Endodermal cell (in vitro differentiated cells): ENCODE results near the gene EYS. TPM values are rescaled to one million over a fixed set of nuclear protein-coding genes. Genes with fewer than 3 reads are reported as not detected.

Experiments used
- DNase-seq: peaks from one replicate; pipeline ENCODE4 v3.0.0-alpha.2; 2017
- H3K27ac ChIP-seq: 2 replicates; pipeline ENCODE4 v1.5.1; 2013; ENCODE audit warnings: mild to moderate bottlenecking, low read depth, low read length, moderate library complexity
- H3K27me3 ChIP-seq: 2 replicates; pipeline ENCODE4 v1.6.1; 2013; ENCODE audit warnings: mild to moderate bottlenecking, low read length, moderate library complexity; ENCODE audit not compliant: insufficient read depth, control insufficient read depth, poor library complexity, severe bottlenecking
- H3K36me3 ChIP-seq: 2 replicates; pipeline ENCODE4 v1.7.0; 2013; ENCODE audit warnings: mild to moderate bottlenecking, low read length, moderate library complexity; ENCODE audit not compliant: control insufficient read depth, insufficient read depth
- H3K4me1 ChIP-seq: one replicate; pipeline ENCODE4 v1.7.0; 2013; ENCODE audit warnings: low read length; ENCODE audit not compliant: control insufficient read depth, insufficient read depth
- H3K4me3 ChIP-seq: 2 replicates; pipeline ENCODE4 v1.5.1; 2013; ENCODE audit warnings: mild to moderate bottlenecking, low read length, moderate library complexity
- H3K9ac ChIP-seq: 2 replicates; pipeline ENCODE4 v1.6.1; 2013; ENCODE audit warnings: mild to moderate bottlenecking, low read length, moderate library complexity; ENCODE audit not compliant: poor library complexity, severe bottlenecking; ENCODE audit errors: extremely low read depth
- H3K9me3 ChIP-seq: 2 replicates; pipeline ENCODE4 v1.6.1; 2013; ENCODE audit warnings: mild to moderate bottlenecking, low read length, moderate library complexity; ENCODE audit not compliant: control insufficient read depth
- H3K27ac Mint-ChIP-seq: 2 replicates; pipeline ENCODE4 v1.8.0; 2020; ENCODE audit warnings: mixed read lengths
- H3K27me3 Mint-ChIP-seq: 2 replicates; pipeline ENCODE4 v1.8.0; 2021; ENCODE audit warnings: mild to moderate bottlenecking, mixed read lengths; ENCODE audit not compliant: insufficient read depth
- H3K36me3 Mint-ChIP-seq: 2 replicates; pipeline ENCODE4 v1.8.0; 2020; ENCODE audit warnings: low read depth, mixed read lengths
- H3K4me1 Mint-ChIP-seq: 2 replicates; pipeline ENCODE4 v1.8.0; 2020; ENCODE audit warnings: mixed read lengths
- H3K4me3 Mint-ChIP-seq: 2 replicates; pipeline ENCODE4 v1.8.0; 2020; ENCODE audit warnings: mild to moderate bottlenecking, moderate library complexity, mixed read lengths
- H3K9me3 Mint-ChIP-seq: 2 replicates; pipeline ENCODE4 v1.8.0; 2020; ENCODE audit warnings: mild to moderate bottlenecking, mixed read lengths
- WGBS, 2 experiments: methylation state at CpG; one replicate each; pipeline versions ENCODE4 v1.1.5 to v1.1.7; 2013; ENCODE audit warnings: missing lambda C conversion rate in 2 of 2, mixed read lengths in 1 of 2; ENCODE audit not compliant: insufficient coverage in 1 of 2, insufficient read length in 1 of 2; 5-methylcytosine and 5-hydroxymethylcytosine counted together
- total RNA-seq, 2 donors: library from RNA; stranded (reverse); fragmentation: NEBNext Ultra II Directional in 1 of 2; extraction: Animal tissue kit (Norgen Biotek cat#: 25700) in 1 of 2; gene quantifications; 2 replicates in 1 of 2; 3 replicates in 1 of 2; pipeline ENCODE4 v1.2.1, GENCODE V29; 2021
- TF ChIP-seq, protein P1 (sequence below): fragments of 200-600 bp; sonication (generic); conservative IDR thresholded peaks from 2 replicates; pipeline ENCODE4 v1.5.0; 2021; ENCODE audit warnings: antibody characterized with exemption, mild to moderate bottlenecking

EYS gene
- total RNA-seq, 2 donors from 2014 or later: 0.31 to 0.70 TPM

DNA sequence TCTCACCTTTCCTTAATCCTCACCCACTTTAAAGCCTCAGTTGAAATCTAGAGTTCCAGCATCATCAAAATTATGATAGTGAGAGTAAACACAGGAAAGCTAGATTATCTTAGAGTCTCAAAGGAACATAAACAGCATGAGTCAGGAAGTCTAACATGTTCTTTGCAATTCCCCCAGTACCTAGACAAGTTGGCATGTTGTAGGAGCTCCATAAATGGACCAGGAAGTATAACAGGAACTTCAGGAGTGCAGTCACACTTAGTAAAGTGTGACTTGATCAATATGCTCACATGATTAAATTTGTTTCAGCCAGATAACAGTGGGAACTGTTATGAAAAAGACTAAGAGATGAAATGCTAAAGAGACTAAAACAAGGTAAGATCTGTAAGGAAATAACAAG is 834.4 kb downstream of the EYS start:
- no peaks in the 10 kb centered on the region for H3K36me3 ChIP-seq
- Mint-ChIP-seq H3K9me3 (peaks cover 10% of the 10 kb centered on the region), H3K36me3 (peaks cover 9% of the 10 kb centered on the region), H3K4me1 (peaks cover 8% of the 10 kb centered on the region), H3K4me3 (no peak overlapping the region), H3K27ac (no peak overlapping the region), H3K27me3 (no peaks in the 10 kb centered on the region)
- H3K27me3 ChIP-seq: no peaks in the 10 kb centered on the region
- TF ChIP-seq, protein P1, sequence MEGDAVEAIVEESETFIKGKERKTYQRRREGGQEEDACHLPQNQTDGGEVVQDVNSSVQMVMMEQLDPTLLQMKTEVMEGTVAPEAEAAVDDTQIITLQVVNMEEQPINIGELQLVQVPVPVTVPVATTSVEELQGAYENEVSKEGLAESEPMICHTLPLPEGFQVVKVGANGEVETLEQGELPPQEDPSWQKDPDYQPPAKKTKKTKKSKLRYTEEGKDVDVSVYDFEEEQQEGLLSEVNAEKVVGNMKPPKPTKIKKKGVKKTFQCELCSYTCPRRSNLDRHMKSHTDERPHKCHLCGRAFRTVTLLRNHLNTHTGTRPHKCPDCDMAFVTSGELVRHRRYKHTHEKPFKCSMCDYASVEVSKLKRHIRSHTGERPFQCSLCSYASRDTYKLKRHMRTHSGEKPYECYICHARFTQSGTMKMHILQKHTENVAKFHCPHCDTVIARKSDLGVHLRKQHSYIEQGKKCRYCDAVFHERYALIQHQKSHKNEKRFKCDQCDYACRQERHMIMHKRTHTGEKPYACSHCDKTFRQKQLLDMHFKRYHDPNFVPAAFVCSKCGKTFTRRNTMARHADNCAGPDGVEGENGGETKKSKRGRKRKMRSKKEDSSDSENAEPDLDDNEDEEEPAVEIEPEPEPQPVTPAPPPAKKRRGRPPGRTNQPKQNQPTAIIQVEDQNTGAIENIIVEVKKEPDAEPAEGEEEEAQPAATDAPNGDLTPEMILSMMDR: no peak
- H3K9me3 ChIP-seq: no peaks in the 10 kb centered on the region
- no peak overlapping the region for H3K4me3 ChIP-seq
- no peak overlapping the region for H3K27ac ChIP-seq
- H3K9ac ChIP-seq: no peak overlapping the region
- no peaks in the 10 kb centered on the region for H3K4me1 ChIP-seq
- no peak for DNase-seq

DNA sequence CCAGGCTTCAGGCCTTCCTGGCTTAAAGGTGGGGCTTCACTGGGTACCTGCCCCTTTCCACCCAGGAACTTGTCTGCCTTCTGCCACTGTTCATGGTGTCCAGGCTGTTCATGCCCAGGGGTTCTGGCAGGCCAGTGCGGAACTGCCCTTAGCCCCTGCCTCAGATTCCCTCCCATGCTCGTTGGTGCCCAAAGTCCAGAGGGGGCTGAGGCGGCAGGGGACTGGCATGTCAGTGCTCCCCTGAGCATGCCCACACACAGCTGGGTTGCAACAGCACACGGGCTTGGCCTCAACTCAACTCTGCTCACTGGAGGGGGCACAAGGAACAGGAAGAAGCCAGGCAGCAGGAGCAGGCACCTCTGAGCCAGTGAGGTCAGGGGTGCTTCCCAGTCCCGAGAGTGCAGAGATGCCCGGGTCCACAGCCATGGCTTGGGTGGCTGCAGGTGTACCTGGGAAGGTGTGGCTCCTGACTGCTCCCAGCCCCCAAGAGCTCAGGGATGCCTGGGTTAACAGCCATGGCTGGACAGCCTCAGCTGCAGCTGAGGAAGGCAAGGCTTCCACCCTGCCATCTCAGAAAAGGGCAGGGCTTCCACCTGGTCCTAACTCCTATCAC is 845.9 kb downstream of the EYS start:
- Histone ChIP-seq H3K9me3 (peaks cover 12% of the 10 kb centered on the region), H3K4me3 (no peak overlapping the region), H3K36me3 (no peaks in the 10 kb centered on the region), H3K27me3 (no peaks in the 10 kb centered on the region), H3K27ac (no peak overlapping the region), H3K4me1 (no peaks in the 10 kb centered on the region), H3K9ac (no peak overlapping the region)
- H3K27me3 Mint-ChIP-seq: no peaks in the 10 kb centered on the region
- no peaks in the 10 kb centered on the region for H3K36me3 Mint-ChIP-seq
- no peak overlapping the region for H3K27ac Mint-ChIP-seq
- no peaks in the 10 kb centered on the region for H3K4me1 Mint-ChIP-seq
- H3K4me3 Mint-ChIP-seq: no peak overlapping the region
- TF ChIP-seq, protein P1: no peak
- whole genome bisulfite sequencing, 2 experiments: 93% methylated on average over 6 of the region's 6 CpGs; no CpG with 5 or more reads in 1 of the 2 experiments
- peaks cover 6% of the 10 kb centered on the region for H3K9me3 Mint-ChIP-seq
- no peak for DNase-seq

DNA sequence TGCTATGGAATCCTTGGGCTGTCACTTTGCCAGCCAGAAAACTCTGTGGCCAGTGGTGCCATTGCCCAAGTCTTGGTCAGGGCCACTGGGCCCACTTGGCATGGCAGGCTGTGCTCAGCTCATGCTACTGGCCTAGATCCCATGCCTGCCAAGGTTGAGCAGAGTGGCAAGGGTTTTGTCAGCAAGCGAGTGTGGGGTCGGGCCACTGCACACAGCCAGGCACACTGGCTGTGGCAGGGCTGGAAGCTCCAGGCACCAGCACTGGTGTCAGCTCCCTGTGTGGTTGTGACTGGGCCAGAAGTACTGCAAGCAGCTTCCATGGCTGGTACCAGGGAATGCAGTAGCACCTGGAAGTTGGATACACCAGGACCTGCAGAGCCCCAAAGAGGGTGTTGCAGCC is 846.8 kb downstream of the EYS start:
- peaks cover 12% of the 10 kb centered on the region for H3K9me3 ChIP-seq
- Mint-ChIP-seq H3K36me3 (no peaks in the 10 kb centered on the region), H3K9me3 (peaks cover 6% of the 10 kb centered on the region), H3K4me3 (no peak overlapping the region), H3K4me1 (no peaks in the 10 kb centered on the region), H3K27ac (no peak overlapping the region), H3K27me3 (no peaks in the 10 kb centered on the region)
- H3K27ac ChIP-seq: no peak overlapping the region
- H3K4me3 ChIP-seq: no peak overlapping the region
- TF ChIP-seq, protein P1: no peak
- no peaks in the 10 kb centered on the region for H3K36me3 ChIP-seq
- no peaks in the 10 kb centered on the region for H3K27me3 ChIP-seq
- WGBS, 2 experiments: 90% methylated on average over 2 of the region's 2 CpGs; no CpG with 5 or more reads in 1 of the 2 experiments
- no peak for DNase-seq
- H3K9ac ChIP-seq: no peak overlapping the region
- no peaks in the 10 kb centered on the region for H3K4me1 ChIP-seq
